NOMO-1 (cell line): ENCODE data around the gene BEND4.

ENCODE experiments used
- DNase-seq, 2 experiments: peaks; one replicate each; lab custom pipeline; 2025; ENCODE audit not compliant: unreplicated experiment in 2 of 2; lab: John Stamatoyannopoulos, UW

The BEND4 gene

DNA sequence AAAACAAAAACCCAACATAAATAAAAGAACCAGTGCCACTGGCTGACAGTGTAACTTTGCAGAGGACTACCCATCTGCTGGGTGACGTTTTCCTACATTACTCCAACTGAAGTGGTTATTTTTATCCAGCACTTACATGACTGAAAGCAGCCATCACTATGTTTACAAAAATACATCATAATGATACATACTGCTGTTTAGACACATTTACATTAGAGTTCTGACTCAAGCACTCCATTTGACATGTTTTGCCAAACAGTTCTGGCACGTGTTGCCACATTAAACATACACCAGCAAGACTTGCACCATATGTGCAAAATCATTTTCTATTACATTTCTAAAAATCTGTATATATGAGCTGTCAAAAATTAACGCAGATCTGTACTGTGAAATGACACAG lies 39.6 kb downstream of the BEND4 start:
- no peak for DNase-seq

DNA sequence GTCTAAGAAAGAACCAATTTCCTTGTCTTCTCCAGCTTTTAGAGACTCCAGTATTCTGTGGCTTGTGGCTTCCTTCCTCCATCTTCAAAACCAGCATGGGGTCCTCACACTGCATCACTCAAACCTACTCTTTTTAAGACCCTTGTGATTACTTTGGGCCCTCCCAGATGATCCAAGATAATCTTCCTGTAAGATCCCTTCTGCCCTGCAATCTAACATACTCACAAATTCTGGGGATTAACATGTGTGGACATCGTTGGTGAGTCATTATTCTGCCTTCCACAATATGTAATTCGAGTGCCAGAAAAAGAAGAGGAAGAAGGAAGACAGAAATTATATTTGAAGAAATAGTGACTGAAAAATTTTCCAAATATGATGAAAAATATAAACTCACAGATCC lies 47.9 kb downstream of the BEND4 start:
- DNase-seq = no peak

DNA sequence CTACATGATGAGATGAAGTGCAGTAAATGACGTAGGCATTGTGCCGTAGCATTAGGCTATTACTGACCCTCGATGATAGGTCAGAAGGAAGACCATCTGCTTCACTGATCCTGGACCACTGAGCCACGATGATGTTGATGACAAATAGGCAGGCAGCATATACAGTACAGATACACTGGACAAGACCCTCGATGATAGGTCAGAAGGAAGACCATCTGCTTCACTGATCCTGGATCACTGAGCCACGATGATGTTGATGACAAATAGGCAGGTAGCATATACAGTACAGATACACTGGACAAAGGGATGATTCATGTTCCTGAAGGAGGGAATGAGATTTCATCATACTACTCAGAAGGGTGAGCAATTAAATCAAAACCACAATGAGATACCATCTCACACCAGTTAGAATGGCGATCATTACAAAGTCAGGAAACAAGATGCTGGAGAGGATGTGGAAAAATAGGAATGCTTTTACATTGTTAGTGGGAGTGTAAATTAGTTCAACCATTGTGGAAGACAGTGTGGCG lies 50.9 kb downstream of the BEND4 start:
- DNase-seq = no peak

DNA sequence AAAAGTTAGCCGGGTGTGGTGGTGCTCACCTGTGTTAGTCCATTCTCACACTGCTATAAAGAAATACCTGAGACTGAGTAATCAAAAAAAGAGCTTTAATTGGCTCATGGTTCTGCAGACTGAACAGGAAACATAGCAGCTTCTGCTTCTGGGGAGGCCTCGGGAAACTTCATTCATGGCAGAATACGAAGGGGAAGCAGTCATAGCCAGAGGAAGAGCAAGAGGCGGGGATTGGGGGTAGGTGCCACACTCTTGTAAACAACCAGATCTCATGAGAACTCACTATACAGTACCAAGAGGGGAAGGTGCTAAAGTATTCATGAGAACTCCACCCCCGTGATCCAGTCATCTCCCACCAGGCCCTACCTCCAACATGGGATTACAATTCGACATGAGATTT lies 64.1 kb downstream of the BEND4 start:
- DNase-seq = no peak

DNA sequence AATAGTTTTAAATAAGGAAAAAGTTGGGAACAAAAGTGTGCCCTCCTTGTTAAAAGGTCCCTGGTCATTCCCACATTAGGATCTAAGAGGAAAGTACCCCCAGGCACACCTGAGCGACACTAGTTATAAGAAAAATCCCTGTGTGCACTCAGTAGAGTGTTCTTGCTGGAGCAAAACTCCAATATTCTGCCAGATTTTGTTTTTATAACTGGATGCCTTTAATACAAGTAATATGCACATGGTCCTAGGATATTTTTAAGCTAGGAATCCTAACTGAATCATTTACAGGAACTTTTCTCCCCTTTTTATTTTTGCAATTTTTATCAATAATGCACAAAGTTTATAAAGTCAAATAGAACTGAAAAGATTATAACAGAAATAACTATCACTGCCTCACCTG lies 68.6 kb downstream of the BEND4 start:
- DNase-seq = no peak

DNA sequence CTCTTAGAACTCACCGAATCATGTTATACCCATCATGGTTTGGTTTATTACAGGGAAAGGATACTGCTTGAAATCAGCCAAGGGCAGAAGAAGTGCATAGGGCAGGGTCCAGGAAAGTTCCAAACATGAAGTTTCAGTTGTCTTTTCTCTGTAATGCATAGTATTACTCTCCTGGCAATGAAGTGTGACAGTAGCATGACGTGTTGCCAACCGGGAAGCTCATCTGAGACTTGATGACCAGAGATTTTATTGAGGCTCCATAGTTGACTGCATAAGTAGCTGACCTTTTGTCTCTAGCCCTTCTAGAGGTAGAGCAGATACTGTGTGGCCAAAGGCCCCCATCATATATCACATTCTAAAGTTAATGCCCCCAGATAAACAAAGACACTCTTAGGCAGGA lies 72.1 kb downstream of the BEND4 start:
- no peak for DNase-seq

DNA sequence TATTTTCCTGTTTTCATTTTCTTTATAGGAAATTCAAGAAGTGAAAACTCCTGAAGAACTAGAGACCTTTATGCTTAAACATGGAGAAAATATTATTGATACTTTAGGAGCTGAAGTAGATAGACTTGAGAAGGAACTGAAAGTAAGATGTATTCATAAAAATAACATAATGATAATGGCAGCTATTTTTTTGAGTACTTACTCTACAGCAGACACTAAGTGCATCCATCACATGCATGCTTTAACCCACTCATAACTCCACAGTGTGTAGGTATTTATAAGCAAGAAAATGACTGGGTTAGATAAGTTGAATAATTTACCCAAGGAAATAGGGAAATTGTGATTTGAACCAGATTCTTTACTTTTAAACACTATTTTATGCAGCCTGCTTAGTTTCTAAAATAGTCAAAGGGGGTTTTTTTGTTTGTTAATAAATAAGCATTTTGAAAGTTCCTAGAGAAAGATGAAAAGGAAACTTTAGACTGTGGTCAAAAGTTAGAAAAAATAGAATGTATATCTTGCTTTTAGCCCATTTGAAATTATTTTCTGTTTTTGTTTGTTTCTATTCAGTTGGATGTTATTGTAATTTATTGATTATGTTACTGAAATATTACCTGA lies 74.2 kb downstream of the BEND4 start:
- no peak for DNase-seq

DNA sequence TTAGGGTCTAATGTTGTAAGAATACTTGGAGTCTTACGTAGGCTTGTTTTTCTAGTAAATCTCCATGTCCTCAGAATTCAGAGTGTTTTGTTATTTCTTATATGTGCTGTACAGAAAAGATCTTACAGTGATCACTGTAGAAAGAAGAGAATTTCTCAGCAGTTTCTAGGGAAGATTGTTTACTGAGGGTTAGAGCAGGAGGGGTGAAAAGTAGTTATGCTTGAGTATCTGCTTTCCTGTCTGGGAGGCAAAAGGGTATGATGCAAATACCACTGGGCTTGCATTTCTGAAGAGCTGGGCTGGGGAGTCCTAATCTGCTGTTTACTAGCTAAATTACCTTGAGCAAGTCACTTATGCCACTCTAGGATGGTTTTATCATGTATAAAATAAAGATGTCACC lies 78.2 kb downstream of the BEND4 start:
- DNase-seq = no peak

DNA sequence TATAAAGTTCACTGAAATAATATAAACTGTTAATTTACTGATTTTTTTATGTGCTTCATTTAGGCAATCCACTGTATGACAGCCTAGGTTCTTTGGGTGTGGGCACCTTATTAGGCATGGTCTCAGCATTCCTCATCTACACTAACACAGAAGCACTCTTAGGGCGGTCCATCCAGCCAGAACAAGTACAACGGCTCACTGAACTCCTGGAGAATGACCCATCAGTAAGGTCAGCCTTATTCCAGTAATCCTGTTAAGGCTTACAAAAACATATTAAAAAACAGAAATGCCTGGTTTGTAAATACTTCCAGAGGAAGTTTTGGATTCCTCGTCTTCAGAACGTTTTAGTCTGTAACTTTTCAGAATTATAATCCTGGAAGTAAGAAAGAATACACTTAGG lies 82.0 kb downstream of the BEND4 start:
- DNase-seq = no peak

DNA sequence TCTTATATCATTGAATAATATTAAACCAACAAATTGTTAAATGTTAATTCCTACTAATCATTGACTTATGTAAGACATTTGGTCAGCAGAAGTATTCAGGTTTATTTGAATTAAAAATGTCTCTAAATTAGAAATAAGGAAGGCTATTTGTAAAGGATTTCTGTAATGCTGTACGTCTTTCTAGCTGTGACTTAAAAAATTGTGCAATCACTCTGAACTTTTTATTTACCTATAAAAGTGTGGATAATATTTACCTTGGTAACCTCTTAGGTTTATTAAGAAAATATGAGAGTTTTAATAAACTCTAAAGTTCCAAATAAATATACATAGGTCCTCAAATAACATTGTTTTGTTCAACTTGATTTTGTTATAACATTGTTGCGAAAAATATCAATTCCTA lies 85.2 kb downstream of the BEND4 start:
- no peak for DNase-seq

DNA sequence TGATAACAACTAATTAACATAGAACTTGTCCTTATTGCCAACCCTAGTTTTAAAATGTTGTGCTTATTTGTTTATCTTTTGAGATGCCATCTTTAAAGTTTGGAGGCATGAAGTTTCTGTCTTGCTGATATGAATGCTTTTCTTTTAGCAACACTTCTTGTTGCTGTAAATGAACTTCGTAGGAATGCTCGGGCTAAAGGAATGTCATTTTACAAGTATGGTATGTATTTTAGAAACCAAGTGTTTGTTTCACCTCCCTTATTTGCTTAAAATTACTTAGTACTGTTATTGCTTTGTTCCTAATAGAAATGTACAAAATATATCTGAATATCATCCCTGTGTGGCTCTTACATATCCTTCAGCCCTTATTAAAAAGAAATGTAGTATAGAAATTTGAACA lies 86.1 kb downstream of the BEND4 start:
- DNase-seq = no peak
